Smooth muscle cell of the coronary artery (primary cell): ENCODE measurements around the gene DPY19L1. TPM values are rescaled to one million over a fixed set of nuclear protein-coding genes. Genes with fewer than 3 reads are reported as not detected.

Source experiments
- total RNA-seq: library from RNA; depleted of rRNA; stranded (reverse); fragments of >200 nt; gene quantifications from 2 replicates; pipeline ENCODE4 v1.2.3, GENCODE V29; 2014; ENCODE audit warnings: low replicate concordance

The DPY19L1 gene
- total RNA-seq, result 18.0 and 31.0 TPM in 2 replicates

GRCh38 chr7:35037211-35037525, at the start of gene DPY19L1:
TSS of gene DPY19L1 (minus strand) at chr7:35037485. CDS start at chr7:35037394, 91 bp downstream.

Other genes with a start within 250 kb of the DPY19L1 start
- gene TBX20, start 216.6 kb upstream of the DPY19L1 start, total RNA-seq, result 1.9 and 13.5 TPM in 2 replicates